K562 (cell line): ENCODE results near the gene DCN. TPM values are rescaled to one million over a fixed set of nuclear protein-coding genes. Genes with fewer than 3 reads are reported as not detected.

Experiments used
- ATAC-seq: fragments of 200-7000 bp; cut with Tn5 transposase; 3 replicates; pipeline ENCODE4 v1.9.1; 2020; ENCODE audit warnings: moderate library complexity
- BruUV-seq: library from RNA; stranded (reverse); fragments of 400-500 nt; replicated peaks from 2 replicates; lab custom pipeline; 2021; lab: Mats Ljungman, UMichigan
- CTCF ChIA-PET: fragments of 300-600 bp; formaldehyde crosslinking; extraction: SDS; loops from one replicate; lab custom pipeline; 2021; ENCODE audit warnings: low intra/inter-chr PET ratio; lab: Yijun Ruan, JAX
- POLR2A ChIA-PET: fragments of 300-600, 350-650 bp; sonication (Branson Sonifier 250); formaldehyde crosslinking; extraction: SDS; loops from one replicate; lab custom pipeline; 2021; ENCODE audit warnings: antibody characterized with exemption, inconsistent platforms; lab: Yijun Ruan, JAX
- DNase-seq, 4 experiments: peaks; one replicate each; pipeline versions ENCODE4 v3.0.0 to v3.0.0-alpha.2; 2011 to 2018; ENCODE audit warnings: low spot score in 3 of 4, mixed read lengths in 3 of 4; ENCODE audit errors: extremely low read depth in 1 of 4
- FAIRE-seq: peaks from 2 replicates; lab custom pipeline; 2011; peaks lifted over from hg19 to GRCh38; lab: Jason Lieb, UNC
- H2AFZ ChIP-seq: 2 replicates; pipeline ENCODE4 v1.6.0; 2011; ENCODE audit warnings: low read depth, low read length, control low read depth, inconsistent platforms
- H3K27ac ChIP-seq: fragments of 200-600 bp; 3 replicates; pipeline ENCODE4 v1.8.0; 2011; ENCODE audit warnings: low read depth, mild to moderate bottlenecking, control low read depth, inconsistent platforms, low read length, moderate library complexity, mixed read lengths; ENCODE audit errors: extremely low read depth
- H3K27me3 ChIP-seq, 2 experiments: fragments of 300-600 bp in 1 of 2; 2 replicates in 1 of 2; 3 replicates in 1 of 2; pipeline versions ENCODE4 v1.6.0 to v1.8.0; 2011; ENCODE audit warnings: inconsistent platforms in 2 of 2, low read length in 2 of 2, mild to moderate bottlenecking in 1 of 2, mixed read lengths in 1 of 2, moderate library complexity in 1 of 2; ENCODE audit not compliant: control insufficient read depth in 2 of 2, insufficient read depth in 2 of 2
- H3K36me3 ChIP-seq: fragments of 300-600 bp; 3 replicates; pipeline ENCODE4 v1.8.0; 2011; ENCODE audit warnings: mild to moderate bottlenecking, low read length, inconsistent platforms; ENCODE audit not compliant: control insufficient read depth, insufficient read depth
- H3K4me1 ChIP-seq, 2 experiments: fragments of 200-600 bp in 1 of 2; replicated peaks in 1 of 2; 2 replicates in 1 of 2; 3 replicates in 1 of 2; pipeline versions ENCODE4 v1.5.1 to v1.8.0; 2011; ENCODE audit warnings: inconsistent platforms in 2 of 2, low read length in 2 of 2, mild to moderate bottlenecking in 1 of 2, mixed read lengths in 1 of 2, moderate library complexity in 1 of 2; ENCODE audit not compliant: control insufficient read depth in 2 of 2, insufficient read depth in 2 of 2
- H3K4me2 ChIP-seq: 2 replicates; pipeline ENCODE4 v1.6.1; 2011; ENCODE audit warnings: low read length, control low read depth, inconsistent platforms, mixed read lengths; ENCODE audit not compliant: insufficient read depth
- H3K4me3 ChIP-seq: fragments of 200-600 bp; sonication (generic), shearing (Covaris generic); 2 replicates; pipeline ENCODE4 v1.5.1; 2016; ENCODE audit warnings: control low read depth, inconsistent platforms
- H3K79me2 ChIP-seq: fragments of 200-600 bp; 3 replicates; pipeline ENCODE4 v1.8.0; 2011; ENCODE audit warnings: low read length, inconsistent platforms; ENCODE audit not compliant: control insufficient read depth, insufficient read depth
- H3K9ac ChIP-seq, 2 experiments: 2 replicates each; pipeline versions ENCODE4 v1.6.0 to v1.6.1; 2011; ENCODE audit warnings: low read depth in 2 of 2, low read length in 2 of 2, control low read depth in 1 of 2, inconsistent platforms in 1 of 2, mild to moderate bottlenecking in 1 of 2, mixed read lengths in 1 of 2; ENCODE audit not compliant: insufficient read depth in 1 of 2
- H3K9me1 ChIP-seq: one replicate; pipeline ENCODE4 v1.6.0; 2011; ENCODE audit warnings: inconsistent platforms, mild to moderate bottlenecking, low read length, moderate library complexity; ENCODE audit not compliant: control insufficient read depth, insufficient read depth
- H3K9me3 ChIP-seq: replicated peaks from 2 replicates; pipeline ENCODE4 v1.5.1; 2011; ENCODE audit warnings: low read depth, low read length, inconsistent platforms; ENCODE audit not compliant: control insufficient read depth, insufficient read depth
- H4K20me1 ChIP-seq: replicated peaks from 2 replicates; pipeline ENCODE4 v1.6.1; 2011; ENCODE audit warnings: low read length, inconsistent platforms, mixed read lengths; ENCODE audit not compliant: control insufficient read depth, insufficient read depth
- BRD9 ChIP-seq: fragments of 450-650 bp; IDR thresholded peaks from 2 replicates; pipeline ENCODE4 v1.6.1; 2018; ENCODE audit warnings: low read depth; ENCODE audit not compliant: partially characterized antibody
- GTF2A2 ChIP-seq: IDR thresholded peaks from 2 replicates; pipeline ENCODE4 v1.6.1; 2016; ENCODE audit warnings: mild to moderate bottlenecking, missing genetic modification characterization, missing compliant biosample characterization
- RFX5 ChIP-seq: IDR thresholded peaks from 2 replicates; pipeline ENCODE4 v1.6.1; 2011; ENCODE audit warnings: low read depth, mild to moderate bottlenecking, improper control_type of control experiment, low read length
- SP2 ChIP-seq: IDR thresholded peaks from 2 replicates; pipeline ENCODE4 v1.6.1; 2011; ENCODE audit warnings: mild to moderate bottlenecking, low read depth, low read length, moderate library complexity; ENCODE audit not compliant: poor library complexity, severe bottlenecking; ENCODE audit errors: extremely low read depth
- ZHX1 ChIP-seq: fragments of 150-350 bp; conservative IDR thresholded peaks from 2 replicates; pipeline ENCODE4 v1.6.1; 2014; ENCODE audit warnings: low read length
- WGBS: fragments of 100-300 bp; shearing (Covaris generic); methylation state at CpG from one replicate; pipeline ENCODE4 v1.1.6; 2016; ENCODE audit warnings: low coverage, mixed read lengths; ENCODE audit not compliant: insufficient coverage; ENCODE audit errors: missing lambda C conversion rate; 5-methylcytosine and 5-hydroxymethylcytosine counted together
- in situ Hi-C: fragments of 300-500 bp; cut with MboI; formaldehyde crosslinking; loops from 4 replicates; pipeline ENCODE4 v1.15.0; 2018; ENCODE audit warnings: inconsistent platforms, mixed read lengths
- intact Hi-C: fragments of 100-400 bp; cut with micrococcal nuclease; formaldehyde crosslinking; loops from 2 replicates; pipeline ENCODE4 v1.14.2; 2022
- polyA plus RNA-seq, 8 experiments: library from polyadenylated mRNA; depleted of rRNA in 4 of 8; stranded (reverse) in 5 of 8; unstranded in 3 of 8; fragments of >200 nt; fragmentation: Nextera tagmentation in 2 of 8; fragmentation: Illumina TruSeq in 1 of 8; extraction: Ambion mirVana in 2 of 8; extraction: Trizol in 1 of 8; gene quantifications; 2 replicates each; pipeline versions ENCODE4 v1.2.1 to v1.2.3, GENCODE V29; 2011 to 2014; ENCODE audit warnings: inconsistent platforms in 1 of 8, missing spikeins in 1 of 8
- total RNA-seq, 7 experiments: library from RNA; depleted of rRNA in 6 of 7; stranded (reverse); fragments of >200 nt in 6 of 7; fragmentation: Illumina TruSeq in 2 of 7; extraction: Trizol in 2 of 7; gene quantifications; 2 replicates each; pipeline versions ENCODE4 v1.2.1 to v1.2.3, GENCODE V29; 2011 to 2021; ENCODE audit warnings: low replicate concordance in 1 of 7

DCN gene
- total and polyA plus RNA-seq, 9 of the 15 experiments (the other 6 are each of a cell fraction or from before 2014, with no cell fraction given): 0.08 to 2.4 (median 0.31) TPM; not detected in 1

- TF ChIP-seq ZHX1 (no peak), GTF2A2 (tag) (no peak), BRD9 (no peak), RFX5 (no peak), SP2 (no peak)
- FAIRE-seq: no peak
- no peak overlapping the region for H3K4me2 ChIP-seq
- no peaks in the 10 kb centered on the region for H3K9me1 ChIP-seq
- in situ Hi-C loops: no loop called here
- DNase-seq: no peak
- intact Hi-C loops: no loop called here
- H3K27me3 ChIP-seq: no peaks in the 10 kb centered on the region
- H3K79me2 ChIP-seq: no peaks in the 10 kb centered on the region
- no peak overlapping the region for H2AFZ ChIP-seq
- no peak for ATAC-seq
- no peak overlapping the region for H3K27ac ChIP-seq
- CTCF ChIA-PET: no interaction called here
- no TSS peak for BruUV-seq
- H3K4me1 ChIP-seq: no peaks in the 10 kb centered on the region
- H3K36me3 ChIP-seq: no peaks in the 10 kb centered on the region
- H4K20me1 ChIP-seq: no peaks in the 10 kb centered on the region
- H3K4me3 ChIP-seq: no peak overlapping the region
- WGBS: 0% methylated on average over 2 of the region's 2 CpGs
- POLR2A ChIA-PET: no interaction called here
- no peak overlapping the region for H3K9ac ChIP-seq
- H3K9me3 ChIP-seq: no peaks in the 10 kb centered on the region
Observed at GRCh38 chr12:91144053-91144452, 38.6 kb downstream of the DCN start.
